Myocyte (in vitro differentiated cells): ENCODE data around the gene DCDC2. TPM values are rescaled to one million over a fixed set of nuclear protein-coding genes. Genes with fewer than 3 reads are reported as not detected.
"Not testable (repeated sequence)": the region's sequence is repeated elsewhere in the genome, so short reads cannot be mapped to it uniquely, and the experiment has no call there.

Experiments
- DNase-seq: peaks from one replicate; pipeline ENCODE4 v3.0.0-alpha.2; 2012; ENCODE audit warnings: low read depth
- total RNA-seq: library from RNA; depleted of rRNA; stranded (reverse); fragments of >200 nt; gene quantifications from 2 replicates; pipeline ENCODE4 v1.2.3, GENCODE V29; 2014

The DCDC2 gene
- total RNA-seq, 1 donor from 2014 or later = 0.08 TPM

DNA sequence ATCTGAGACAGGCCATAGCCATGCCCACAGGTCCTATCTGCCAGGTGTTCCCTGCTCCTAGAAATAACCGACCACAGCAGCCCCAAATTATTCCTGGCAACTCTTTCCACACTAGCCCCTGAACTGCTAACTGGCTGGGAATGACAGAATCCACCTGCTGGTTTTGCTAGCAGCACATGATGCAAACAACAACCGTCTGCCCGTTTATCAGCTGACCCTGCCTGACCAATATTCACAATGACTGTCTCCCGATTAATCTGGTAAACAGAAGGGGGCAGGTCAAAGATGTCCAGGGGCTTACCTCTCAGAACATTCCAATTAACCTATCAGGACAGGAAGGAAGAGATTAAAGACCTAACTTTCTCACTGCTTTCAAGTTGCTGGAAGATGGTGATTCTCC lies 130.3 kb downstream of the DCDC2 start:
- DNase-seq = peak; percentile 3

DNA sequence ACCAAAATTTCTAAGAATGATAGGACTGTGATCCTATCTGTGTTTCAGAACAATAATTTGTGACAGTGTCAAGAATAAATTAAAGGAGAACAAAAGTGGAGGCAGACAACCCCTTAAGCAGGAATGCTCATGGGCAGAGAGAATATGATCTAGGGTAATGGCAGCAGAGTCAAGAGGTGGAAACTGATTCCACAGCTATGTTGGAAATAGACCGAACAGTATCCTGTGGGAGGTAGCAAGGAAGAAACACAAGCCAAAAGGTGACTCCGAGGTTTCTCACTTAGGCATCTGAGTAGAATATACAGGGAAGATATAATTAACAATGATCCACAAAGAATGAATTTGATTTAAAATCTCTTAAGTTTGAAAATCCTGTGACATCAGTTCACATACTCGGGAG lies 131.3 kb downstream of the DCDC2 start:
- DNase-seq = no peak

DNA sequence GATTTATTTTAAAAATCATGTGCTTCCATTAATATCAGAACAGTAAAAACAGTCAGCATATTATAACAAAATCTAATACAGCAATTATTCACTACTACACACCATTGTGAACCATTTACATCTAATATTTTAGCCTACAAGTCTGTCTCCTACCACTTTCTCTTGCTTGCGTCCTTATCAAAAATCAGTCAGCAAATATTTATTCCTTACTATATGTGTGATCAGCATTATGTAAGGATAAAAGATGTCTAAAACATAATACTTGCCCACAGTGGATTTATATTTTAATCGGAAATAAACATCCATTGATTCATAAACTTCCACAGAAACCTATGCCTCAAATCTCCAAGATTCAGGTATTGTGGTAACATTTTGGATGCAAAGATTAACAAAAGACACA lies 132.0 kb downstream of the DCDC2 start:
- DNase-seq = no peak

DNA sequence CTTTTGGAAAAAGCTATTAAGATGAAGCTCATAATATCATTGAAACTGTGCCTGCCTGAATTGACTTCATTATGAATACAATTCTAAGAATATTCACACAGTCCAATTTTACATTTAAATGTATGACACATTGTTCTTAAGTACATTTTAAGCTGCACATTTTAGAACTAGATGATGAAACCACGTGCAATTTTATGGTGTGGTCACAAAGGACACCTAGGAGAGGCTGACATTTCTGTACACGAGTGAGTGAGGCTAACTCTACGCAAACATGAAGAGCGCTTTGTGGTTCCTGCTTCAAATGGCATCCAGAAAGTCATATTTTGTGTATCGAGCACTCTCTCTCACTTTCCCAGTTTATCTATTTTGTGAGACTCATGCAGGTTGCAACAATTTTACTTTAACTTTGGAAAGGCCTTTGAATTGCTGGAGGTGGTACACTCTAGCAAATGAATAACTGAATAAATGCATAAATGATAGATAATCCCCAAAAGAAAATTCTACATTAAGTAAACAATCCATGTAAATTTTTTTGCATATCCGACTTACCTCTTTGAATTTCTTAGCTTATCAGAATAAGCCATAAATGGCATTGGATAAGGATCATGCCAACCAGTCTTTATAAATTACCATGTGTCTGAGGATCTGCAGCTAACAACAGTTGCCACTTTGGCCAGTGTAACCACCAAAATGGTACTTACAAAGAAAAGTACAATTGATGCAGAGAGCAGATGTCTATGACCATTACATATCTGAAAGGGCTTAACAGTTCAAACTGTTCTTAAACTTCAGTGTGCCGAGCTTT lies 134.5 kb downstream of the DCDC2 start:
- DNase-seq = no peak

DNA sequence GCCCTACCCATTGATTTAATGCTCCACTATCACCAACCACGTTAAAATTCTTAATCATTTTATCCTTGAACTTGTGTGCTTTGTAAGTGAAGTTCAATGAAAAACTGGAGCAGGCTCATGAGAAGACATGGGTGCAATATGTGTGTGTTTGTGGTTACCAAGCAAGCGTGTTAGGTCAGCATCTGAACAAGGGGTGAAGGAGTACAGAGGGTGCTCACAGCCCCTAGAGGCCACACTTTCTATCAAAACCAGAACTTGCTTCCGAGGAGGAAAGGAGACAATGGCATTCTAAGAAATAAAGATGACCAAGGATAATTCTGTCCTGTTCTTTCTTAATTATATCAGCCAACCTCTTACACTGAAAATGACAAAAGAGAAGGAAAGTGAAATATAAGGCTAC lies 138.2 kb downstream of the DCDC2 start:
- no peak for DNase-seq

DNA sequence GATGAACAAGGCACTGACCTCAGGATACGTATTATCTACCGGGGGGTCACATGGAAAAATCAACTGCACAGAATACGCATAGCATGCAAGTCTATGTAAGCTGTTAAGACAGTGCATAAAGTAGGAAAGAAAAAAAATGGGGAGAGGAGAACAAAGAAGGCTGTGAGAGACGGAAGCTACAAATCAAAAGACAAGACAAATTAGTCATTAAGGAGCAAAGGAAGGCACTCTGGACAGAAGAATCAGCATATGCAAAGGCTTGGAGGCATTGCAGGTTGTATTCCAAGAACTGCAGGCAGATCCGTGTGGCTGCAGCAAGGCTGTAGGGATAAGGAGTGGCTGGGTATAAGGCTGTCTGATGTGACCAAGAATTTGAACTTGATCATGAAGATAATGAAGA lies 142.9 kb downstream of the DCDC2 start:
- no peak for DNase-seq

DNA sequence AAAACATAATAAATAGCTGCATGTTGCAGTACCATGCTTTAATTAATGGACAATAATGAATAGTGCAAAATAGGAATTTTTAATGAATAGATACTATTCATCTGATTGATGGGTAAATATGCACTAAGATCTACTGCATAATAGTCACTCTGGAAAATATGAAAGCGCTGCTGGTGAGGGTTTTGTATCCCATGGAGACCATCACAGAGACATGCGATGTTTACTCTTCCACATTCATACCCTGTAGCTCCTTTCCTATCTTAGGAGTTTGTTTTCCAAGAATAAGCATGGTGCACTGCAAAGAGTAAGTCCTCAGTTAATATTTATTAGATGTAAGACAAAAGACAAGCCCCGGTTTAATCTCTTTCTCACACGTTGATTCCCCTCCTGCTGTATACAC lies 150.4 kb downstream of the DCDC2 start:
- DNase-seq = no peak

DNA sequence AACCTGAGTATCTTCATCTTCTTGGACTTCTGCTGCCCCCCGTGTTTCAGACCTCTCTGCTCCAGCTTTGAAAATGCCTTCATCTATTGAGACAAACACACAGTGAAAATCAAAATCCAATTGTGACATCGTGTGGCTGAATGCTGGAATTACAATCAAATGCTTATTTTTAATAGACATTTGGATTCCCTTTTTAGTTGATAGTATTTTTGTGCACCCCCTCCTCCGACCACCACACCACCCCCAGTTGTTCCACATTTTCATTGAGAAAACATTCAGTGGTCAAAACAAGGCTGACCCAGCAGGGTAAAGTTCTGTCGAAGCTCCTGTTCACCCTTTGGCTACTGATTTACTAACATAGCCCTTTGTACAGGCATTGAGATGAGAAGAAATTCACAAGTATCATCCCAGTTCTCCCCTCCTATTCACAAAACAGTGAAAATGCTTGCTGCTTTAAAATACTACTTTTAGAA lies 152.8 kb downstream of the DCDC2 start:
- peak; percentile 57 for DNase-seq

DNA sequence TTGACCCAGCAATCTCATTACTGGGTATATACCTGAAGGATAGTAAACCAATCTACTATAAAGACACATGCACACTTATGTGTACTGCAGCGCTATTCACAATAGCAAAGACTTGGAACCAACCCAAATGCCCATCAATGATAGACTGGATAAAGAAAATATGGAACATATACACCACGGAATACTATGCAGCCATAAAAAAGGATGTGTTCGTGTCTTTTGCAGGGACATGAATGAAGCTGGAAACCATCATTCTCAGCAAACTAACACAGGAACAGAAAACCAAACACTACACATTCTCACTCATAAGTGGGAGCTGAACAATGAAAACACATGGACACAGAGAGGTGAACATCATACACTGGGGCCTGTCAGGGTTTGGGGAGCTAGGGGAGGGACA lies 153.7 kb downstream of the DCDC2 start:
- DNase-seq = not testable (repeated sequence)

DNA sequence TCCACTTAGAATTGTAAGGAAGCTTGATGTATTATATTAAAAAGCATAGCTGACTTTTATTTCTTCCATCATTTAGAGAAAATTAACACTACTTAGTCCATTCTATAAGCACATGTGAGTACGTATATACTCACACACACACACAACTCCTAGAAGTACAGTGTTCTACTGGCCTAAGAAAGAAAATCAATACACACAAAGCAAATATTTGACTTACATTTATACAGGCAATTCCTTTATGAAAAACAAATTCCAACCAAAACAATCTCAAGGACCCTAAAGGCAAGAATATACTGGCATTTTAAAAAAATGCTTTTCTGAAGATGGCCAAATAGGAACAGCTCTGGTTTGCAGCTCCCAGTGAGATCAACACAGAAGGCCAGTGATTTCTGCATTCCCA lies 160.0 kb downstream of the DCDC2 start:
- no peak for DNase-seq

DNA sequence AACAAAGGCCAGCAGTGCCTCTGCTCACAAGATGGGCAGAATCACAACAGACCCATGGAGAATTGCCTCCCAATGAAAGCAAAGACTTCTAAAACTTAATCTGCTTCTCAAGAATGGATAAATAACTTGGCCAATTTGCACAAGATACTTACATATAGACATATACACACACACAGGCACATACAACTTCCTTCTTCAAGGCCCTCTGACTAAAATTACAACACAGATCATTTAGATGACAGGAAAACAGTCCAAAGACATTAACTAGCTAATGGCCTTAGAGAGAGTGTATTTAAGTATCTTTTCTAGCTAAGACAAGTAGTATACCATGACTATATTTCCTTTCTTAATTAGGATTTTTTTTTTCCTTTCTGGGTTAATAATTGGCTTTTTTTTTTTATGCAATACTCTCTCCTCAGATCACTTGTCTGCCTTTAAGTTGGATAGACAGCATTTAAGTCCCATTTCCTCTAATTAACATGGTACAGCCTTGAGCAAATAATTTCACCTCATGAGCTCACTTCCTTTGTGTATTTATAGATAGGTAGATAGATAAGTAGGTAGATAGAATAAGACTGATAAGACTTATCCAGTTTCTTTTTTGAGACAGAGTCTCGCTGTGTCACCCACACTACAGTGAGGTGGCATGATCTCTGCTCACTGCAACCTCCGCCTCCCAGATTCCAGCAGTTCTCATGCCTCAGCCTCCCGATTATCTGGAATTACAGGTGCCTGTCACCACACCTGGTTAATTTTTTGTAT lies 161.8 kb downstream of the DCDC2 start:
- DNase-seq = no peak

DNA sequence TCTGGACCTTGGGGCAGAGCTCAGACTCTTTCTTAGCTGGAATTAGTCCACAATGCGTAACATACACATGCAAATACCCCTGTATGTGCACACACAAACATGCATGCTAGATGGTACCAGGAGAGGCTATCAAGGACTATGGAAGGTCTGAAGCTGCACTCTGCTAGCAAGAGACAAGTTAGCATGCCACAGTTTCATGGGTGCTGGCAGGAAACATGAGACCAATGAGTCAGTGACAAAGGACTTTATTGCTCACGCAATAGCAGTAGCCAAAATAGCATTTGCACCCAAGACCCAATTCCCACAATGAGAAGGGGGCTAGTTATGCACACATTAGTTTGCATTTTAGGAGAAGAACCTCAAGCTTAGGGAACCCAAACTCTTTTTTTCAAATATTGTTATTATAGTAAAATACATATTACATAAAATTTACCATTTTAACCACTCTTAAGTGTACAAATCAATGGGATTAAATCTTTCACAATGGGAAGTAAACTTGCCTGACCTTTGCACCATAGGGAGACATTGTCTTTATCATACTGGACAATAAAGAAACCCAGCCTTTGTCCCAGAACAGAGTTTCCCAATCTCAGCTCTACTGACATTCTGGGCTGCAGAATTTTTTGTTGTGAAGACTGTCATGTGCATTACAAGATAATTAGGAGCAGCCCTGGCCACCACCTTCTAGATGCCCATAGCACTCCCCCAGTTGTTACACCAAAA lies 162.7 kb downstream of the DCDC2 start:
- DNase-seq = no peak

DNA sequence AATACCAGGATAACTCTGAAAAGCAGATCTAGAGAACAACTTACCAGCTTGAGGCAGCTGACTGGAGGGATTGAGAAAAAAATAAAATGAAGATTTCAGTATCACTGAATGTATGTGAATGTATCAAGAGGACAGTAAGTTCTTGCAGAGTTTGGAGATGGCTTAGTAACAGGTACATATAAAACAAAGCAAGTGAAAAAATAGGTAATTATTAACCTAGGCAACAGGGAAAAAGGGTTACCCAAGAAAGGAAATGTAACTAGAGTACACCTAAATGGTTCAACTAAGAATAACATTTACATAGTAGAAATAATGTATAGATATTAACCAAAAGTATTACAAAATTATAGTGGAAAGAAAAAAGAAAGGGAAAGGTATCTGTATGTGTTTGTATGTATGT lies 164.5 kb downstream of the DCDC2 start:
- DNase-seq = no peak

DNA sequence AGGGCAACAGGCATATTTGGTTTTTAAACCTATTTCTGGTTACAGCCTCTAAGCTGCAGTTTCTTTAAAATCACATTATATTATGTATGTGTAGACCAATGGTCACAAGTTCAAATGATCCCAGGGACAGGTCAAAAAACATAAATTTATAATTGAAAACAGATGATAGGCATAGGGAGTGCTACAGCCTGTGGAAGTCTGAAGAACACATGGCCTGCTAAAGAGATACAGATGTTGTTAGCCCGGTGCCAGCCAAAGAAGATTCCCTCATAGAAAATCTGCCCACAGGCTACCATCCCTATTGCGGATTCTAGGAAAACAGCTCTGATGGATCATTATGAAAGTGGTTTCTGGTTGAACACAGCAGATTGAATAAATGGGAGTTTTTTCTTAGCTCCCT lies 166.5 kb downstream of the DCDC2 start:
- no peak for DNase-seq

DNA sequence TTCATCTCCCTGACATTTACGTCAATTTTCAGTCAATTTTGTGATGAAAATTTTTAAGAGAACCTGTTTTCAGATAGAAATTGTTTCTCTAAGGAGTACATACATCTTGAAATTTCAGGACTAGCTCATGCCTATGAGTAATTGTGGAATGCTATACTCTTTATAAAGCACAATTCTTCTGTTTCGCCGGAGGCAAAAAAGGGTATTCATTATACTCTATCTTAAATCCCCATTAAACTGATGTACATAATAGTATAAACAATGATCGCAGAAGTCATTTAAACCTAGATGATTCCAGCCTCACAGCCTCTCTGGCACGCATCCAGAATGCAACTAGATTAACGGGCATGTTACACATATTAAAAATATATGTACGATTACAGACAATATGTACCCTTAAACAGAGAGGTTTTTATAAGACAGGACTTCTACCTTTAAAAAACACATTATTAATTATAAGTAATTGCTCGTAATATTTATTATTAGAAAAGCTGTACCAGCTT lies 169.2 kb downstream of the DCDC2 start:
- DNase-seq = no peak

DNA sequence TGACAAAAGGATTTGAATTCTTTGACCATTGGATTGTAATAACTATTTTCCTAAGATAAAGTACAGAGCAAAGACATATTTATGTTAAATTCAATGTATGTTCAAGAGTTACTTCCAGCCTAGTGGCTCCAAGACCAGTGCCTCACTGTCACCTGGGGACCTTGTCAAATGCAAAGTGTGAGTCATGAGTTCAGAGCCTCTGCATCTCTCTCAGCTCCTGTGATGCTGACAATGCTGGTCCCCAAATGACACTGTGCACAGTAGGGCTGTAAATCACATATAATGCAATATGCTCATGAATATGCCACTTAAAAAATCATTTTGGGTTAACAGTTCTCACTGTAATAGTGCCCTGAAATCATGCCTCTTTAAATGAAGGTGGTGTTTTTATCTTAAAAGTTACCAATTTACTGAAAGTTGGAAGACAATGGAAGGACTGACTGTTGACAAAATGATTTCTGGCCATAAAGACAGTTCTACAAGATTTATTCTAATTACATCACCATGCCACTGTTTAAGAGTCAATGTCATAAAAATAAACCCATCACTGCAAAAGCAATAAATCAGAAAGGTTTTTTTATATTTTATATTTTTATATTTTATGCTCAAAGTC lies 169.8 kb downstream of the DCDC2 start:
- DNase-seq = no peak

DNA sequence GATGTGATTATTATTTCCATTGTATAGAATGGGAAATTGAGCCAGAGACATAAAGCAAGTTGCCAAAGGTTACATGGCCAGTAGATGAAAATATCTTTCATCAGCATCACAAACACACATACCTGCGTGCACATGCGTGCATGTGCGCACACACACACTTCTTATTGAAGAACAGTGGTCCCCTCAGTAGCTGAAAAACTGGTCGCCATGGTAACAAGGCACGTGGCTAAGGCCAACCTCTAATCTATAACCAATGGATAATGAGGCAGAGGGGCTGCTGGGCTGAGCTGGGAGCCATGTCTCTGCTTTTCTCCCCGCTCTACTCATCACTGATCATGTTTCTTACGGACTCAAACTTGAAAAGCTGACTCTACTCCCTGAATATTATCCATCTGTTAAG lies 171.5 kb downstream of the DCDC2 start:
- DNase-seq = no peak

DNA sequence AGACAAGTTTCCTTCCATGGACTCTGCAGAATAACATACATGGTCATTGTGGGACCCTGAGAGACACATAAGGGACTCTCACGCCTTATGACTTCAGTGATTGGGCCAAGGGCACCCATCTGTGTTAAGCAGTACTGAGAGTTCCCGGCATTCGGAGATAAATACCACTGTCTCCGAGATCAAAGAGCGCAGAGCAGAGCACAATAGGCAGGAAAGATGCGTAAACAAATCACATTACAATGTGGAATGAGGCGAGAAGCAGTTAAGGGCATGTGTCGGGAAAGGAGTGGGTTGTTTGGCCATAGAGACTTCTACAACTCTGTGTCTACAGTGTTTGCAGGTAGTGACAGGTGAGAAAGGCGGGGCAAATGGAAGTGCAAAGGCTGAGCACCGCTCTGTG lies 174.3 kb downstream of the DCDC2 start:
- no peak for DNase-seq

DNA sequence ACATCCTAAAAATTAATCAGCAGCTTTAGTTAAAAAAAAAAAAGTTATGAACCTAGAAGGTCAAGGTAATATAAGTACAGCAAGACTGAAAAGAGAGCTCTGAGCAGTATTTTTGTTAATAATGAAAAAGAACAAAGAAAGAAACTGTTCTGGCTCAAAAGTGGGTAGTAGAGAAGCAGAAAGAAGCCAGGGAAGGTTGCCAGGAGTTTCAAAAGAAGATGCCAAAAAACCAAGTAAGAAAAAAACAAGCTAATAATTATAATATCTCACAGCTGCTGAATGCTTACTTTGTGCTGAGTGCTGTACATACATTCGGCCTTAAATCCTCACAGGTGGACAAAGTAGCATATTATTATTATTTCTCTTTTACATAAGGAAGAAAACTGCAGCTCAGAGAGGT lies 200.0 kb downstream of the DCDC2 start:
- no peak for DNase-seq

DNA sequence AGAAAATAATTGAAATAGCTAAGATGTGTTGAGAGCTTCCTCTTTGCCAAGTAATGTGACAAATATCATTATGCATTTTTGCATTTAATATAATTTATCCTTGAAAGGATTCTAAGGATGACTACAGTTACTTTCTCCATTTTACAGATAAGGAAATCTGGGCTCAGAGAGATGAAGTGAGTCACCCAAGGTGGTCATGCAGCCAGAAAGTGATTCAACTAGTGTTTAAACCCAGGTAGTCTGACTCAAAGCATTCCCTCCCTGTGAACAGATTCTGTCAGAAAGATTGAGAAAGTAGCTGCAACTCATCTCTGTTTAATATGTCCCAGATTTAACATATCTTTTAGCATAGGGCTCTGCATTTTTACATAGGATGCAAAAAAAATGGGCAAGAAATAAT lies 203.7 kb downstream of the DCDC2 start:
- no peak for DNase-seq

DNA sequence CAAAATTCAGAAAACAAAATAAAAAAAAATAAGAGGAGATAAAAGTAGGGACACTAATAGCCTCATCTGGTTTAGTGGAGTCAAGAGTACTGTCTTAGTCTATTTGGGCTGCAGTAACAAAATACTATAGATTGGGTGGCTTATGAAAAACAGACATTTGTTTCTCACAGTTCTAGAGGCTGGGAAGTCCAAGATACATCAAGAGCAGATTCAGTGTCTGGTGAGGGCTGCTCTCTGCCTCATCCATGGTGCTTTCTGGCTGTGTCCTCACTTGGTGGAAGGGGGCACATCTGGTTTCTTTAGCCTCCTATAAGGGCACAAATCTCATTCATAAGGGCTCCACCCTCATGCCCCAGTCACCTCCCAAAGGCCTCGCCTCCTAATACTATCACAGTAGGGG lies 205.8 kb downstream of the DCDC2 start:
- DNase-seq = no peak
